Stimulated activated CD8-positive, alpha-beta memory T cell treated with anti-CD3 and anti-CD28 coated beads, Interleukin-12 subunit alpha, Interleukin-12 subunit beta, amount 100 ng/mL, for 4 hours (primary cell): Measurements from ENCODE around the gene NOVA2.

Experiments used
- DNase-seq: peaks from one replicate; pipeline ENCODE4 v3.0.0-alpha.2; 2020; ENCODE audit warnings: low read depth

The NOVA2 gene

DNA sequence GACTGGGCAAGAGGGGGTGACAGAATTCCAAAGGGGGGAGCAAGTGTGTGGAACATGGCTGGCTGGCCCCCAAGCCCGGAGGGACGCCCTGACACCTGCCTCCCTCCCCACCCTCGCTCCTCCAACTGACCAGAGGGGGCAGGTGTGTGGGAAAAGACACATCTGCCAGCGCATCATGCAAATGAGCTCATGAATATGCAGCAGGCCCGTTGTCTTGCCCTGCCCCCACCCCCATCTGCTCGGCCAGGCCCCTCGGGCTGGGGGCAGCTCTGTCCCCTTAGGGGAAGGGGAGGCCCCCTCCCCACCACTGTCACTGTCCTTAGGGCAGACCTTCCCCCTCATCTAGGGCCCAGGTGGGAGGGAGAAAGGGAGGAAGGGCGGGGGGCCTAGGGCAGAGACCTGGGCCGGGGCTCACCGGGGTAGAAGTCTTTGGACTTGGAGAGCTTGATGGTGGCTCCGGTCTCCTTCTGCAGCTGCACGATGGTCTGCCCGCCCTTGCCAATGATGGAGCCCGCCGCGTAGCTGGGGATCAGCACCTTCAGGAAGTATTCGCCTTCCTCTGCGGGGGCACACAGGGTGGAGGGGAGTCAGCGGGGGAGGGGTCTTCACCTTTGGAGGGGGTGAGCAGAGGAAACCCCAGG, 12.9 kb downstream of the NOVA2 start:
- DNase-seq = no peak

DNA sequence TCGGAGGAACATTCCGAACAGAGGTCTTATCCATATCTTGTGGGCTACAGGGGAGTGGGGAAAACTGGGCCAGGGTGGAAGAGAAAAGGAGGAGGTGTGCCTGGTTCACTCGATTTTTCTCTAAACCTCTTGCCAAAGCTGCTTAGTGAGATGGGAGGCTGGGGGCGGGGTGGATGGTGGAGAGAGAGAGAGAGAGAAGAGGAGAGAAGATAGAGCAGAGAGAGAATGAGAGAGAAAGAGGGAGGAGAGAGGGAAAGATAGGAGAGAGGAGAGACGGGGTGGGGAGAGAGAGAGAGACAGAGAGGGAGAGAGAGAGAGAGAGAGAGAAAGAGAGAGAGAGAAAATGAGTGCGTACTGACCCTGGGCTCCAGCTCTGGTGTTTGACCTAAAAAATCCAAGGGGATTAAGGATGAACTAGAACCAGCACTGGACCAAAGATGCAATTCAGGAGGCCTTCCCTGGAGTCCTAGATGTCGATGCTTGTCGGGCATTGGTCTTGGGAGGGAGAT, 14.1 kb downstream of the NOVA2 start:
- no peak for DNase-seq

GRCh38 chr19:45958769-45959516, 14.7 kb downstream of the NOVA2 start:
- no peak for DNase-seq

DNA sequence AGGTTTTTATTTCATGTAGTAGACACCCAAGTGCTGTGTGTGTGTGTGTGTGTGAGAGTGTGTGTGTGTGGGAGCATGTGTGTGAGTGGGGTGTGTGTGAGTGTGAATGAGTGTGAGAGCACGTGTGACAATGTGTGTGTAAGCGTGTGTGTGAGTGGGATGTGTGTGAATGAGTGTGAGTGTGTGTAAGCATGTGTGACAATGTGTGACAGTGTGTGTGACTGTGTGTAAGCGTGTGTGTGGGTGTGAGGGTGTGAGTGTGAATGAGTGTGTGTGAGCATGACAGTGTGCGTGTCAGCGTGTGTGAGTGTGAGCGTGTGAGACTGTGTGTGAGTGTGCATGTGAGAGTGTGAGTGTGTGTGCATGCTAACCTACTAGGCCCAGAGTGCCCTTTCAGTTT, 15.3 kb downstream of the NOVA2 start:
- no peak for DNase-seq

DNA sequence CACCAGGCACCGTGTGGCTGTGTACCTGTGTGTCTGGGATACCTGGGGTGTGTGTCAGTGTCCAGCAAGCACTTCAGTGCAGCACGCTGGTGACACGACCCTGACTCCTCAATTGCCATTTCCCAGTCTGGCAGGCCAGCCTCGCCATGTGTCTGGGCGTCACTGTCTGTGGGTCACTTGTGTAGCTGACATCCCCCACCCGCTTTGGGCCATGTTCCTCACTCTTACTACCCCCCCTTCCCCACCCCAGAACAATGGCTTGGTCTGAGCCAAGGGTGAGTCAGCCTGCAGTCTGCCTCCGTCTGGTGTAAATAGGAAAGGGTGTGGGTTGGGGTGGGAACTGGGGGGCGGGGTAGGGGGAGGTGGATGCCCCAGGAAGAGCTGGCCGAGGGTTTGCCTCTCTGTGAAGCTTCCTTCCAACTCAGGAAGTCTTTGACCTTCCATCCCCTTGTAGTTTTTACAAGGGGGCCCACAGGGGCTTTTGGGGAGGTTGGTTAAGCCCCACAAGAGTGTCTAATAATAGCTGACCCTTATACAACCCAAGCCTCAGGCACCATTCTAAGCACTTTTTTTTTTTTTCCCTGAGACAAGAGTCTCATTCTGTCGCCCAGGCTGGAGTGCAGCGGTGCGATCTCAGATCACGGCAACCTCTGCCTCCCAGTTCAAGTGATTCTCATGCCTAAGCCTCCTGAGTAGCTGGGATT, 17.6 kb downstream of the NOVA2 start:
- DNase-seq = no peak

- no peak for DNase-seq
These were observed 19.5 kb downstream of the NOVA2 start for GRCh38 chr19:45954156-45954555.

DNA sequence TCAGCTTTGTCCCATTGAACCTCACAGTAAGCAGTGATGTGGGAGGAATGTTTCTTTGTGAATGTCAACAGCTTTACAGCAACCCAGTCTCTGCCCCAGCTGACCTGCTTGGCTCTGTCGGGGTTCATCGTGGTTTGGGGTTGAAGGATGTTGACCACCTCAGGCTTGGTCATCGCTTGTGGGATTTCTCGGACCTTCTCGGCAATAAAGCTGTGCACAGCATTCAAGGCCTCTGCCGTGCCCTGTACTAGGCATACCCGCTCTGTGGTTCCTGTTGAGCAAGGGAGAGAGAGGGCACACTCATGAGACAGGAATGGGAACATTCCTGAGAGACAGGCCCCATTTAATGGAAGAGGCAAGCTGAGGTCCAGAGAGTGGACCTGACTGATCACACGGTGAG, 20.0 kb downstream of the NOVA2 start:
- no peak for DNase-seq

DNA sequence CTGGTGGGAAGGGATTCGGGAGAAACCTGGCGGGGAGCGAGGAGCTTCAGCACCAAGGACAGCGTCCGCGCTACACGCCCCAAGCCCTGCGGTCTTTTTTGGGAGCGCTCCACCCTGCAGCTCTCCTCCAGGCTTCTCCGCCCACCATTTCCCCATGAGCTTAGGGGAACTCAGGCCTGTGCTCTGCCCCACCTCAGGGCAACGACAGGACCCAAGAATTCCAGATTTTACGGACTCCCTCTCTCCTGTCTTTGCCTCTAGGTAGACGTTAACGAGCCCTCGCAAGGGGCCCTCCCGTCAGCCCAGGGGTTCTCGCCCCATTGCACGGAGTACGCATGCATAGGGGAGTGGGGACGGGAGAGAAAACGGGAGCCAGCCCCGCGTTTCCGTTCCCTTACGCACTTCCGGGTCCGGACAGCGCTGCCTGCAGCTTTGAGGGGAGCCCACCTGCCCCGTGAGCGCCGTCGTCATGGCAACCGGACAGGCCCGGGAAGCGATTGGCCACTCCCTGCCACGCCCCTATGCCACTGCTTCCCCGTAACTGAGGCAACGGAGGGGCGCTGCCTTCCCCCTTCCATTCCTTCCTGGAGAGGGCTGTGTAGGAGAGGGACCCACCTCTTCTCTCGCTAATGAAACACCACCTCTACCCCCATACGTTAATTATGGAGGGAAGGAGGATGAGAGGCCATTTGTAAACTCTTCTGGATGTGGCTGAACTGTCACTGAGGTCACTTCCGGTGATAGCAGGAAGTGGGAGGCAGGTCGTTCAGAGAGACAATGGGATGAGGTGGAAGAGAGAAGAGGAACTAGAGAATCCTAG, 20.8 kb downstream of the NOVA2 start:
- DNase-seq = no peak

- DNase-seq = no peak
These were observed 21.4 kb downstream of the NOVA2 start for GRCh38 chr19:45952341-45952685.

- no peak for DNase-seq
These were observed 25.7 kb downstream of the NOVA2 start for GRCh38 chr19:45947926-45948325.

DNA sequence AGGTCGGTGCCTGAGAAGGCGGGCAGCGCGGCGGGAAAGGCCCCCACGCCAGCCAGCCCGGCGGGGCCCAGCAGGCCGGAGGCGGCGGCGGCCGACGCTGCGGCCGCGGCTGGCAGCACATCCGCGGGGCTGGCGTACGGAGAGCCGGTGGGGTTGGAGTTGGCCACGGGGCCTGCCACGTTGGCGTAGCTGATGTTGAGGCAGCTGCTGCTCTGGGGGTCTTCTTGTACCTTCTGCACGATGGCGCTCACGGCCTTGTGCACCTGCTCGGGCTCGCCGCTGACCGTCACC, 33.2 kb downstream of the NOVA2 start:
- DNase-seq = no peak

- DNase-seq = no peak
These were observed 33.7 kb downstream of the NOVA2 start for GRCh38 chr19:45939792-45940514.

DNA sequence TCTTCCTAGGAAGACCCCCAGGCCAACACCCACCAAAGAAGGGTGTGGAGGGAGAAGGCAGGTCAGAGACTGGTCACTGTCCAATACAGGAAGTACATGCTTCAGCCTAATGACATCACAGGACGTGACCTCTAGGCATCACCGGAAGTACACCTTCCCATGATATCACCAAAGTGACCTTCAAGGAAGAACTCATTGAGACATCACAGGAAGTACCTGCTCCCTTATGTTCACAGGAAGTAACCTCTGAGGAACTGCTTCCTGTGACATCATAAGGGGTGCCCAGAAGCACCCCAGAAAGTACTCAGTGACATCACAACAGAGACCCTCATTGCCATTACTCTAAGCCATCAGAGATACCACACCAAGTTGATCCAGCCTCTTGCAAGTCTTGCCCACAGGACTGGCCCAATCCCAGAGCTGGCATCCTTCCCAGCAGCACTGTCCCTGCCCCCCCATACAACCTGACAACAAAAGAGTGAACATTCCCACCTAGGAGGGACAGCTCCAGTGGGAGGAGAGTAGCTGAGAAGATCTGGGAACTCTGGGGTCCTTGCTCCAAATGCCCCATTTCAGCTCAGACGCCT, 34.8 kb downstream of the NOVA2 start:
- no peak for DNase-seq

- no peak for DNase-seq
These were observed 38.4 kb downstream of the NOVA2 start for GRCh38 chr19:45935267-45935666.

DNA sequence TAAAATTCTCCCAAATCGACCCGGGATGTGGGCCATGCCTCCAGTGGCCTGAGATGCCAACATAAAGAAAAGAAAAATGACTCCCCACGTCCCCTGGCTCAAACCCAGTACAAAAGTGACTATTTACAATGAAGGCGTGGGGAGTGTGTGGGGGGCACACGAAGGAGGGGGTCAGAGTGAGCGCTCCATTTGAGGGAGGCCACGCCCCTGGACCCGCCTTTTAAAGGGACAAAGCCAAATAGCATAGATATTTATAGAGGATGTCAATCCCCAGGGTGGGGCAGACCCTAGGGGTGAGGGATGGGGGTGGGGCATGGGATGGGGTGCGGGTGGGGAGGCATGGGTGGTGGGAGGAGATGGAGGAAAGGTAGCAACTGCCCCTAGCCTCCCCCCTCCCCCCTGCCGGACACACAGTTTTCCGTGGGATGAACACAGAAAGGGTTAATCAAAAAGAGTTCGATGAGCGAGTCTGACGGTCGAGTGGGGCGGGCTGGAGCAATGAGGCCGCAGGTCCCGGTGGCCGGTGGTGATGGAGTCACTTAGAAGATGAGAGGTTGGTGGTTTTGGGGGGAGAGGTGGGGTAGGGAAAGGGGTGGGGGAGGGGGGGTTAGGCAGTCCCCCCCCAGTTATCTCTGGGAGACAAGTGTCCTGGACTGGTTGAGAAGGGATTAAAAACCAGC, 39.0 kb downstream of the NOVA2 start:
- no peak for DNase-seq

GRCh38 chr19:45933759-45934158, 39.9 kb downstream of the NOVA2 start:
- DNase-seq = no peak

GRCh38 chr19:45931055-45931454, 42.6 kb downstream of the NOVA2 start:
- no peak for DNase-seq

DNA sequence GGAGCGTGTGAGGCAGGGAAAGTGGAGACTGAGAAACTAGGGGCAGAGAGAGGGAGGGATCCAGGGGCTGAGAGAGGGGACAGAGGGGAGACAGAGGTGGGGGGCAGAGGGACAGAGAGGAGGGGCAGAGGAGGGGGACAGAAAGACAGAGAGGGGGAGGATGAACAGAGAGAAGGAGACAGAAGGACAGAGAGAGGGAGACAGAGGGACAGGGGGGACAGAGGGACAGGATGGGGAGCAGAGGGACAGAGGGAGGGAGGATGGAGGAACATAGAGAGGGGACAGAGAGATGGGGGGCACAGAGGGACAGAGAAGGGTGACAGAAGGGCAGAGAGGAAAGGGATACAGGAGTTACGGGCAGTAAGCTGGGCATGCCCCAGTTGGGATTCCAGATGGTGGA, 44.4 kb downstream of the NOVA2 start:
- DNase-seq = no peak

DNA sequence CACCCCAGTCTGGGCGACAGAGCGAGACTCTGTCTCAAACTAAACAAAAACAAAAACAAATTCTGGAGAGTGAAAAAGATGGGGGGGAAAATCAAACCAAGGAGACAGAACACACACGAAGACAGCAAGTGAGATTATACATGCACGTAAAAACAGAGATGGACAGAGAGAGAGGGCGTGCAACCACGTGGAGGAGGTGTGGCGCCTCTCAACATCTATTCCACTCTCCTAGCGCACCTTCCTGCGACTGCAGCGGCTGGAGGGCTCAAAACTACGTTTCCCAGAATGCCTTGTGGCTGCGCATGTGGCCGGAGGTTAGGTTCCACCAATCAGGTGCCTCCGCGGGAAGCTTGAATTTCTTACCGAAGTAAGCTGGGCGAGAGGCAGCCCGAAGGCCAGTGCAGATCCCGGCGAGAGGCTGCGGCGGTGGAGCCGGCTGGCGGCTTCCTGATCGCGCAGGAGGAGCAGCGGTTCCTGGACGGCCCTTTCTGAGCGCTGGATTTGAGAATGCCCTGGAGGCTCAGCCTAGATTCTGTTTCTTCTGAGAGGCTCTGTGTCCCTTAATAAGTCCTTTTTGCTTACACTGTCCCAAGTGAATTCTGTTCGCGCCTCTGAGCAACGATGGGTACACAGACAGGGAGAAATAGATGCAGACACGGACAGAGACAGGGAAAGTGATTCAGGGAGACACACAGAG, 46.0 kb downstream of the NOVA2 start:
- peak; percentile 64 for DNase-seq

DNA sequence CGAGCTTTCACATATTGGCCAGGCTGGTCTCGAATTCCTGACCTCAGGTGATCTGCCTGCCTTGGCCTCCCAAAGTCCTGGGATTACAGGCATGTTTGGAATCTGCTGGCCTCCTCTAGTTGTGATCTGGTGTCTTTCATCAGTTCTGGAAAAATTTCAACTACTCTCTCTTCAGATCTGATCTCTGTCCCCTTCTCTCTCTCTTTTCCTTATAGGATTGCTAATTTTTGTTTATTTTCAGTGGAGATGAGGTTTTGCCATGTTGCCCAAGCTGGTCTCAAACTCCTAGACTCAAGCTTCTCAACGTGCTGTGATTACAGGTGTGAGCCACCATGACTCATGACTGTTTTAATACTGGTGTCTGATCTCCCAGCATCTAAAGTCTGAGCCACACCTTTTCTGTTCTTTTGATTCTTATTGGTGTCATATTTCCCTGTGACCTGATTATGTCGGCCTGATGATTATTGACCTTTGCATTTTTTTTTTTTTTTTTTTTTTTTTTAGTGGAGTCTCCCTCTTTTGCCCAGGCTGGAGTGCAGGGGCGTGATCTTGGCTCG, 48.7 kb downstream of the NOVA2 start:
- no peak for DNase-seq
